SK-N-SH treated with all-trans-retinoic acid at 6 μM for 48 hours (cell line): ENCODE measurements around the gene TNS1.
A peak's percentile ranks its signal among the peaks of the same experiment; 100 is the strongest.

Experiments
- ATAC-seq: fragments of 200-7000 bp; cut with Tn5 transposase; 3 replicates; pipeline ENCODE4 v1.9.1; 2020; ENCODE audit warnings: mild to moderate bottlenecking, moderate library complexity
- ARNTL ChIP-seq: fragments of 450-650 bp; formaldehyde crosslinking; IDR thresholded peaks from 2 replicates; pipeline ENCODE4 v1.5.0; 2020; ENCODE audit warnings: low read depth, mild to moderate bottlenecking, moderate library complexity, borderline replicate concordance
- BACH2 ChIP-seq: fragments of 250-450 bp; sonication (Bioruptor Pico); IDR thresholded peaks from 2 replicates; pipeline ENCODE4 v1.9.0; 2021; ENCODE audit warnings: mild to moderate bottlenecking, borderline replicate concordance
- CSDC2 ChIP-seq: fragments of 250-450 bp; sonication (Bioruptor Pico); IDR thresholded peaks from 2 replicates; pipeline ENCODE4 v1.5.0; 2020; ENCODE audit warnings: mild to moderate bottlenecking, moderate library complexity
- ESRRG ChIP-seq: fragments of 250-450 bp; sonication (Bioruptor Pico); IDR thresholded peaks from 2 replicates; pipeline ENCODE4 v1.6.1; 2021; ENCODE audit warnings: mild to moderate bottlenecking
- GLIS3 ChIP-seq: fragments of 250-450 bp; sonication (Bioruptor Pico); IDR thresholded peaks from 2 replicates; pipeline ENCODE4 v1.5.0; 2020; ENCODE audit warnings: mild to moderate bottlenecking, moderate library complexity
- ISL1 ChIP-seq: fragments of 250-450 bp; sonication (Bioruptor Pico); IDR thresholded peaks from 2 replicates; pipeline ENCODE4 v2.1.2; 2022; ENCODE audit warnings: mild to moderate bottlenecking, moderate library complexity
- OSR1 ChIP-seq: fragments of 250-450 bp; sonication (Bioruptor Pico); IDR thresholded peaks from 2 replicates; pipeline ENCODE4 v1.8.0; 2022; ENCODE audit warnings: moderate library complexity, mild to moderate bottlenecking, inconsistent platforms
- POU6F1 ChIP-seq: fragments of 250-450 bp; sonication (Bioruptor Pico); IDR thresholded peaks from 2 replicates; pipeline ENCODE4 v1.8.0; 2021; ENCODE audit warnings: low read depth, mild to moderate bottlenecking, moderate library complexity, borderline replicate concordance
- PPARA ChIP-seq: fragments of 250-450 bp; sonication (Bioruptor Pico); IDR thresholded peaks from 2 replicates; pipeline ENCODE4 v1.5.0; 2020; ENCODE audit warnings: mild to moderate bottlenecking, borderline replicate concordance
- RARB ChIP-seq: fragments of 250-450 bp; sonication (Bioruptor Pico); IDR thresholded peaks from 2 replicates; pipeline ENCODE4 v1.8.0; 2021; ENCODE audit warnings: mild to moderate bottlenecking, moderate library complexity
- SNAI2 ChIP-seq: fragments of 250-450 bp; sonication (Bioruptor Pico); IDR thresholded peaks from 2 replicates; pipeline ENCODE4 v1.5.0; 2020; ENCODE audit warnings: mild to moderate bottlenecking, moderate library complexity
- TCF4 ChIP-seq: fragments of 250-450 bp; sonication (Bioruptor Pico); IDR thresholded peaks from 2 replicates; pipeline ENCODE4 v1.8.0; 2021; ENCODE audit warnings: mild to moderate bottlenecking, moderate library complexity, borderline replicate concordance
- TOX ChIP-seq: fragments of 250-450 bp; sonication (Bioruptor Pico); IDR thresholded peaks from 2 replicates; pipeline ENCODE4 v1.8.0; 2021; ENCODE audit warnings: mild to moderate bottlenecking, moderate library complexity, borderline replicate concordance
- ZFP30 ChIP-seq: fragments of 450-650 bp; formaldehyde crosslinking; IDR thresholded peaks from 2 replicates; pipeline ENCODE4 v1.5.0; 2022; ENCODE audit warnings: mild to moderate bottlenecking, moderate library complexity
- ZNF565 ChIP-seq: fragments of 450-650 bp; formaldehyde crosslinking; conservative IDR thresholded peaks from 2 replicates; pipeline ENCODE4 v1.5.0; 2020; ENCODE audit warnings: low read depth, mild to moderate bottlenecking, moderate library complexity
- ZNF70 ChIP-seq: fragments of 450-650 bp; formaldehyde crosslinking; IDR thresholded peaks from 2 replicates; pipeline ENCODE4 v1.5.0; 2020; ENCODE audit warnings: mild to moderate bottlenecking, moderate library complexity
- ZNF8 ChIP-seq: fragments of 450-650 bp; formaldehyde crosslinking; IDR thresholded peaks from 2 replicates; pipeline ENCODE4 v1.5.0; 2020; ENCODE audit warnings: mild to moderate bottlenecking, moderate library complexity
- TF ChIP-seq, protein P1 (sequence below): fragments of 250-450 bp; sonication (Bioruptor Pico); IDR thresholded peaks from 2 replicates; pipeline ENCODE4 v1.8.0; 2020; ENCODE audit warnings: mild to moderate bottlenecking, moderate library complexity, borderline replicate concordance
- TF ChIP-seq, protein P2 (sequence below): fragments of 250-450 bp; sonication (Bioruptor Pico); IDR thresholded peaks from 2 replicates; pipeline ENCODE4 v1.5.0; 2020; ENCODE audit warnings: mild to moderate bottlenecking, moderate library complexity
- TF ChIP-seq, protein P3 (sequence below): fragments of 250-450 bp; sonication (Bioruptor Pico); IDR thresholded peaks from 2 replicates; pipeline ENCODE4 v1.5.1; 2021; ENCODE audit warnings: mild to moderate bottlenecking, moderate library complexity

TNS1 gene

DNA sequence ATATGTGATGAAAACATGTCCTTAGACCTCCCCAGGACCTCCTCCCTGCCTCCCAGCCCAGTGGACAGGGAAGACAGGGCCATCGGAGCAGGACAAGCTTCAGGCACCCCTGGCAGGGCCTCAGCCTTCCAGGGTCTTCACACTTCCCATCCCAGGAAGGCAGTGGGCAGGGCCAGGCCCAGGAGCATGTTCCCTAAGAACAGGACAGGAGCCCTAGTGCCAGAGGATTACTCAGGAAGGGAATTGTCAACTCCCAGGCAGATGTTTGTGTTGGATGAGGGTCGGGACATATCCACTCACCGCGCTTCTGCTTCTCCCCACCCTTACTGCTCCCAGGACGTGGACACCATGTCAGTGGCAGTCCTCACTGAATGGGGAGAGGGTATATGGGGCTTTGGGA lies 138.9 kb downstream of the TNS1 start:
- ATAC-seq, result no peak
- TF ChIP-seq ZNF70 (CRISPR knock-in tag), result no peak

DNA sequence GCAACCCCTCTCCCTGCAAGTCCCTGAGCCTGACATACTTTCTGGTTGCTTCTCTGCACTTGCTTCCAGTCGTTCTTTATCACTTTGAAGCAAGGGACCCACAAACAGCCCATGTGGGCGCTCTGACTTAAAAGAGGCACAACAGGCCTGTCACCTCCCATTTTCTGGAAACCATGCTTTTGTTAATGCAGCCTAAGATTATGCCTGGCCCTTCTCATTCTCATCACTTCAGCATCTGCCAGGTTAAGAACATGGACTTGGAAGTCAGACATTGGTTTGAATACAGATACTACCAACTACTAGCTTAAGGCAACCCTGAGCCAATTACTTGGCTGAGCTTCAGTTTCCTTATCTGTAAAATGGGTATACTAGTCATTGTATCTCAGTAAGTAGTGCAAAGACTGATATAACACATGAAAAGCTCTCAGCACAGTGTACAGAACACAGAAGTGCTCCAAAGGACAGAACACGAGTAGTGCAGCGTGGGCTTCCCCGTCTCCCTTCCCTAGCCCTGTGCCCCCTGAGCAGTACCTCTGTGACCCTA lies 141.4 kb downstream of the TNS1 start:
- TF ChIP-seq ZNF70 (CRISPR knock-in tag) (peak; percentile 98), ARNTL (CRISPR knock-in tag) (no peak)
- ATAC-seq, result no peak

GRCh38 chr2:217859926-217860325 lies 142.9 kb downstream of the TNS1 start:
- ATAC-seq, result no peak
- TF ChIP-seq BACH2 (CRISPR knock-in tag), result no peak
- TF ChIP-seq ZFP30 (CRISPR knock-in tag), result no peak
- TF ChIP-seq TOX, result no peak
- TF ChIP-seq, all 23 proteins: peak for 0

GRCh38 chr2:217858519-217859491 lies 144.0 kb downstream of the TNS1 start:
- peak; percentile 84 for ATAC-seq
- TF ChIP-seq TCF4 (peak; percentile 21; the same call in 1 of the 2 replicates), PPARA (no peak), ISL1 (no peak), GLIS3 (CRISPR knock-in tag) (no peak), ZNF8 (CRISPR knock-in tag) (no peak), ZNF565 (CRISPR knock-in tag) (no peak)
- TF ChIP-seq, all 23 proteins: peak for 1

- TF ChIP-seq SNAI2 (CRISPR knock-in tag), result no peak
- no peak for TF ChIP-seq BACH2 (CRISPR knock-in tag)
- TF ChIP-seq, protein P1, sequence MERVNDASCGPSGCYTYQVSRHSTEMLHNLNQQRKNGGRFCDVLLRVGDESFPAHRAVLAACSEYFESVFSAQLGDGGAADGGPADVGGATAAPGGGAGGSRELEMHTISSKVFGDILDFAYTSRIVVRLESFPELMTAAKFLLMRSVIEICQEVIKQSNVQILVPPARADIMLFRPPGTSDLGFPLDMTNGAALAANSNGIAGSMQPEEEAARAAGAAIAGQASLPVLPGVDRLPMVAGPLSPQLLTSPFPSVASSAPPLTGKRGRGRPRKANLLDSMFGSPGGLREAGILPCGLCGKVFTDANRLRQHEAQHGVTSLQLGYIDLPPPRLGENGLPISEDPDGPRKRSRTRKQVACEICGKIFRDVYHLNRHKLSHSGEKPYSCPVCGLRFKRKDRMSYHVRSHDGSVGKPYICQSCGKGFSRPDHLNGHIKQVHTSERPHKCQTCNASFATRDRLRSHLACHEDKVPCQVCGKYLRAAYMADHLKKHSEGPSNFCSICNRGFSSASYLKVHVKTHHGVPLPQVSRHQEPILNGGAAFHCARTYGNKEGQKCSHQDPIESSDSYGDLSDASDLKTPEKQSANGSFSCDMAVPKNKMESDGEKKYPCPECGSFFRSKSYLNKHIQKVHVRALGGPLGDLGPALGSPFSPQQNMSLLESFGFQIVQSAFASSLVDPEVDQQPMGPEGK (CRISPR knock-in tag), result no peak
- no peak for TF ChIP-seq CSDC2
- no peak for TF ChIP-seq RARB
- TF ChIP-seq, protein P2, sequence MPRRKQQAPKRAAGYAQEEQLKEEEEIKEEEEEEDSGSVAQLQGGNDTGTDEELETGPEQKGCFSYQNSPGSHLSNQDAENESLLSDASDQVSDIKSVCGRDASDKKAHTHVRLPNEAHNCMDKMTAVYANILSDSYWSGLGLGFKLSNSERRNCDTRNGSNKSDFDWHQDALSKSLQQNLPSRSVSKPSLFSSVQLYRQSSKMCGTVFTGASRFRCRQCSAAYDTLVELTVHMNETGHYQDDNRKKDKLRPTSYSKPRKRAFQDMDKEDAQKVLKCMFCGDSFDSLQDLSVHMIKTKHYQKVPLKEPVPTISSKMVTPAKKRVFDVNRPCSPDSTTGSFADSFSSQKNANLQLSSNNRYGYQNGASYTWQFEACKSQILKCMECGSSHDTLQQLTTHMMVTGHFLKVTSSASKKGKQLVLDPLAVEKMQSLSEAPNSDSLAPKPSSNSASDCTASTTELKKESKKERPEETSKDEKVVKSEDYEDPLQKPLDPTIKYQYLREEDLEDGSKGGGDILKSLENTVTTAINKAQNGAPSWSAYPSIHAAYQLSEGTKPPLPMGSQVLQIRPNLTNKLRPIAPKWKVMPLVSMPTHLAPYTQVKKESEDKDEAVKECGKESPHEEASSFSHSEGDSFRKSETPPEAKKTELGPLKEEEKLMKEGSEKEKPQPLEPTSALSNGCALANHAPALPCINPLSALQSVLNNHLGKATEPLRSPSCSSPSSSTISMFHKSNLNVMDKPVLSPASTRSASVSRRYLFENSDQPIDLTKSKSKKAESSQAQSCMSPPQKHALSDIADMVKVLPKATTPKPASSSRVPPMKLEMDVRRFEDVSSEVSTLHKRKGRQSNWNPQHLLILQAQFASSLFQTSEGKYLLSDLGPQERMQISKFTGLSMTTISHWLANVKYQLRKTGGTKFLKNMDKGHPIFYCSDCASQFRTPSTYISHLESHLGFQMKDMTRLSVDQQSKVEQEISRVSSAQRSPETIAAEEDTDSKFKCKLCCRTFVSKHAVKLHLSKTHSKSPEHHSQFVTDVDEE, result no peak
- TF ChIP-seq POU6F1 (CRISPR knock-in tag), result no peak
- no peak for TF ChIP-seq GLIS3 (CRISPR knock-in tag)
- TF ChIP-seq ZNF8 (CRISPR knock-in tag), result no peak
- no peak for TF ChIP-seq ESRRG (CRISPR knock-in tag)
- TF ChIP-seq, protein P3, sequence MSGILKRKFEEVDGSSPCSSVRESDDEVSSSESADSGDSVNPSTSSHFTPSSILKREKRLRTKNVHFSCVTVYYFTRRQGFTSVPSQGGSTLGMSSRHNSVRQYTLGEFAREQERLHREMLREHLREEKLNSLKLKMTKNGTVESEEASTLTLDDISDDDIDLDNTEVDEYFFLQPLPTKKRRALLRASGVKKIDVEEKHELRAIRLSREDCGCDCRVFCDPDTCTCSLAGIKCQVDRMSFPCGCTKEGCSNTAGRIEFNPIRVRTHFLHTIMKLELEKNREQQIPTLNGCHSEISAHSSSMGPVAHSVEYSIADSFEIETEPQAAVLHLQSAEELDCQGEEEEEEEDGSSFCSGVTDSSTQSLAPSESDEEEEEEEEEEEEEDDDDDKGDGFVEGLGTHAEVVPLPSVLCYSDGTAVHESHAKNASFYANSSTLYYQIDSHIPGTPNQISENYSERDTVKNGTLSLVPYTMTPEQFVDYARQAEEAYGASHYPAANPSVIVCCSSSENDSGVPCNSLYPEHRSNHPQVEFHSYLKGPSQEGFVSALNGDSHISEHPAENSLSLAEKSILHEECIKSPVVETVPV (CRISPR knock-in tag), result no peak
- no peak for TF ChIP-seq OSR1 (CRISPR knock-in tag)
- no peak for TF ChIP-seq ZNF70 (CRISPR knock-in tag)
- no peak for TF ChIP-seq ZFP30 (CRISPR knock-in tag)
- no peak for TF ChIP-seq ZNF565 (CRISPR knock-in tag)
- TF ChIP-seq TCF4, result no peak
- no peak for TF ChIP-seq TOX
- TF ChIP-seq, all 23 proteins: peak for 0
- ATAC-seq, result no peak
These were observed 144.9 kb downstream of the TNS1 start for GRCh38 chr2:217857624-217858506.
